ENCODE results near the gene TPK1. TPM values are rescaled to one million over a fixed set of nuclear protein-coding genes. Genes with fewer than 3 reads are reported as not detected.
"Not testable (repeated sequence)": the region's sequence is repeated elsewhere in the genome, so short reads cannot be mapped to it uniquely, and the experiment has no call there.

TPK1 gene
- total RNA-seq, 1 donor from 2014 or later = 2.2 TPM

DNA sequence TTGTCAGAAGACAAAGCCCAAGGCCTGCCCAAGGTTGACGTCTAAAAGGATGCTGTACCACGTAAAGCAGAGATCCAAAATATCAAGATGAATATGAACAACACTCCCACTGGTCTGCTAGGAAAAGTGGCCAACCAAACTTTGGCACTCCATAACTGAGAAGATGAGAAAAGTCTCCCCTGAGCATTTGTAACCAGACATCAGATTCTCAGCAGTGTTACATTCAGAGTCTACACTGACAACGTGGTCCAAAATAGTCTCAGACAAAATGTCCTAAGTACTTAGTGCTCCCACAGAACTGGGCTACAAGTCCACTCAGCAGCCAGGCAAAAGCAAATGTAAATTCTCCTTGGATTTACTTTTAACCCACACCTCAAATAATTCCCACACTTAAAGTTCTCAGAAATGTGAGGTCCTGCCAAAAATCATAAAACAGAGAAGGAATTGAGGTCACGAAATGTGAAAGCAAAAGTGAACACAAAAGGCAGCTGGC is 247.2 kb downstream of the TPK1 start:
- no peak for TF ChIP-seq CTCF (conservative IDR thresholded peaks at IDR 0.05; ENCODE audit: low read depth, low read length)
- DNase-seq (ENCODE audit: low read depth) = no peak
- no peak overlapping the region for H3K4me3 ChIP-seq (ENCODE audit: low read depth, low read length)

- TF ChIP-seq CTCF (conservative IDR thresholded peaks at IDR 0.05; ENCODE audit: low read depth, low read length) = no peak
- DNase-seq (ENCODE audit: low read depth) = no peak
- no peak overlapping the region for H3K4me3 ChIP-seq (ENCODE audit: low read depth, low read length)
These were observed 248.2 kb downstream of the TPK1 start for GRCh38 chr7:144587701-144588100.

GRCh38 chr7:144584726-144585125 is 251.1 kb downstream of the TPK1 start:
- no peak for DNase-seq (ENCODE audit: low read depth)
- no peak for TF ChIP-seq CTCF (conservative IDR thresholded peaks at IDR 0.05; ENCODE audit: low read depth, low read length)
- no peak overlapping the region for H3K4me3 ChIP-seq (ENCODE audit: low read depth, low read length)

- TF ChIP-seq CTCF (conservative IDR thresholded peaks at IDR 0.05; ENCODE audit: low read depth, low read length) = no peak
- no peak overlapping the region for H3K4me3 ChIP-seq (ENCODE audit: low read depth, low read length)
- DNase-seq (ENCODE audit: low read depth) = no peak
These were observed 256.2 kb downstream of the TPK1 start for GRCh38 chr7:144579687-144580086.

DNA sequence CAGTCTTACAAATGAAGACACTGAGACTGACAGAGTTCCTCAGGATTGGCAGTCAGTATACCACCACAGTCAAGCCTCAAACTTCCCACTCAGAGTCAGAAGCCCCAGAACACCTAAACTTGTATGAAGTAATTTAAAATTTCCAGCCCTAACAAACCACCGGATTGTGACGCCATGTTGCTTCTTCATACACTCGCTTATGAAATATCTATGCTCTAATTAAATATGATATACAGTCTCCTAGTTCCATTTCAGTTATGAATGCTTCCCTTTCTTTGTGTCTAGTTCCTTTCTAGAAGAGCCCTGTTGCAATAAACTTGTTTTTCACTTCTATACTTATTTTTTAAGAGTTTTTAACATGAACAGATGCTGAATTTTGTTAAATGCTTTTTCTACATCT is 260.4 kb downstream of the TPK1 start:
- no peak overlapping the region for H3K4me3 ChIP-seq (ENCODE audit: low read depth, low read length)
- TF ChIP-seq CTCF (conservative IDR thresholded peaks at IDR 0.05; ENCODE audit: low read depth, low read length) = no peak
- no peak for DNase-seq (ENCODE audit: low read depth)

GRCh38 chr7:144574753-144575152 is 261.1 kb downstream of the TPK1 start:
- not testable (repeated sequence) for DNase-seq (ENCODE audit: low read depth); H3K4me3 ChIP-seq (ENCODE audit: low read depth, low read length)

GRCh38 chr7:144568233-144568632 is 267.6 kb downstream of the TPK1 start:
- no peak for TF ChIP-seq CTCF (conservative IDR thresholded peaks at IDR 0.05; ENCODE audit: low read depth, low read length)
- DNase-seq (ENCODE audit: low read depth) = no peak
- H3K4me3 ChIP-seq (ENCODE audit: low read depth, low read length) = no peak overlapping the region

All from epithelial cell of proximal tubule (primary cell).